CD4-positive, alpha-beta T cell (primary cell): ENCODE results near the gene YBX2. TPM values are rescaled to one million over a fixed set of nuclear protein-coding genes. Genes with fewer than 3 reads are reported as not detected.

Experiments
- ATAC-seq: fragments of 200-7000 bp; cut with Tn5 transposase; one replicate; pipeline ENCODE4 v1.10.0; 2022; ENCODE audit warnings: mild to moderate bottlenecking; ENCODE audit not compliant: poor library complexity
- CTCF ChIA-PET: fragments of 350-600 bp; sonication (Branson Sonifier 250); formaldehyde crosslinking; loops from one replicate; lab custom pipeline; 2021; ENCODE audit warnings: antibody characterized with exemption, inconsistent platforms; lab: Charles Lee
- POLR2A ChIA-PET: fragments of 350-600 bp; sonication (Branson Sonifier 250); formaldehyde crosslinking; loops from one replicate; lab custom pipeline; 2021; ENCODE audit warnings: antibody characterized with exemption, inconsistent platforms; lab: Charles Lee
- DNase-seq, 14 experiments: peaks; one replicate each; pipeline ENCODE4 v3.0.0-alpha.2; 2013 to 2020; ENCODE audit warnings: mixed read lengths in 2 of 14
- H3K27ac ChIP-seq, 2 donors: one replicate each; pipeline versions ENCODE4 v1.5.1 to v1.7.0; 2013; ENCODE audit warnings: low read length in 2 of 2, low read depth in 1 of 2, mild to moderate bottlenecking in 1 of 2
- H3K27me3 ChIP-seq, 2 experiments: 1 replicate in 1 of 2; 2 replicates in 1 of 2; pipeline versions ENCODE4 v1.6.1 to v1.7.0; 2013; ENCODE audit warnings: low read length in 2 of 2, control low read depth in 1 of 2, mild to moderate bottlenecking in 1 of 2, moderate library complexity in 1 of 2; ENCODE audit not compliant: insufficient read depth in 2 of 2, control insufficient read depth in 1 of 2
- H3K36me3 ChIP-seq: one replicate; pipeline ENCODE4 v1.6.1; 2013; ENCODE audit warnings: low read length, control low read depth; ENCODE audit not compliant: insufficient read depth
- H3K4me1 ChIP-seq: one replicate; pipeline ENCODE4 v1.6.1; 2013; ENCODE audit warnings: low read length, control low read depth; ENCODE audit not compliant: insufficient read depth
- H3K4me3 ChIP-seq: one replicate; pipeline ENCODE4 v1.5.1; 2013; ENCODE audit warnings: mild to moderate bottlenecking, low read length, moderate library complexity
- H3K9me3 ChIP-seq, 2 experiments: 1 replicate in 1 of 2; 2 replicates in 1 of 2; pipeline versions ENCODE4 v1.6.1 to v1.7.0; 2013; ENCODE audit warnings: low read length in 2 of 2, mild to moderate bottlenecking in 2 of 2, control low read depth in 1 of 2, moderate library complexity in 1 of 2; ENCODE audit not compliant: control insufficient read depth in 1 of 2, insufficient read depth in 1 of 2
- H3K27ac Mint-ChIP-seq: one replicate; pipeline ENCODE4 v1.8.0; 2020; ENCODE audit warnings: mixed read lengths
- H3K27me3 Mint-ChIP-seq: one replicate; pipeline ENCODE4 v1.8.0; 2021; ENCODE audit warnings: mixed read lengths
- H3K36me3 Mint-ChIP-seq: one replicate; pipeline ENCODE4 v1.8.0; 2021; ENCODE audit warnings: low read depth, mixed read lengths
- H3K4me1 Mint-ChIP-seq: one replicate; pipeline ENCODE4 v1.8.0; 2021; ENCODE audit warnings: low read depth, mixed read lengths
- H3K4me3 Mint-ChIP-seq: one replicate; pipeline ENCODE4 v1.8.0; 2020; ENCODE audit warnings: mild to moderate bottlenecking, mixed read lengths
- H3K9me3 Mint-ChIP-seq: one replicate; pipeline ENCODE4 v1.8.0; 2020; ENCODE audit warnings: mixed read lengths
- CTCF ChIP-seq: fragments of 200-600 bp; IDR thresholded peaks from one replicate; pipeline ENCODE4 v1.8.0; 2022; ENCODE audit warnings: antibody characterized with exemption, mild to moderate bottlenecking
- intact Hi-C, 2 experiments: fragments of 100-400 bp; cut with DNase I in 1 of 2; cut with micrococcal nuclease in 1 of 2; formaldehyde crosslinking; loops; one replicate each; pipeline versions ENCODE4 v1.15.1 to v1.9.0; 2023 to 2025; cut with DNase I, micrococcal nuclease
- total RNA-seq, 174 experiments: library from RNA in 2 of 174; stranded (reverse) in 2 of 174; gene quantifications; one replicate each; pipeline ENCODE4 v1.2.3 and lab custom pipeline; 2021 to 2026

Gene YBX2
- total RNA-seq, 2 experiments from 2014 or later: 0.56 TPM; not detected in 1

- Histone ChIP-seq H3K4me3 (peak overlapping the region; percentile 76), H3K27me3 (no peaks in the 10 kb centered on the region), H3K36me3 (peaks cover 38% of the 10 kb centered on the region), H3K27ac (peak overlapping the region; percentile 97 to 99), H3K9me3 (no peaks in the 10 kb centered on the region), H3K4me1 (peaks cover 47% of the 10 kb centered on the region)
- Mint-ChIP-seq H3K4me3 (peak overlapping the region; percentile 92), H3K9me3 (no peaks in the 10 kb centered on the region), H3K27ac (peak overlapping the region; percentile 98), H3K36me3 (peaks cover 56% of the 10 kb centered on the region), H3K4me1 (peaks cover 51% of the 10 kb centered on the region), H3K27me3 (no peaks in the 10 kb centered on the region)
- ChIA-PET POLR2A (interaction anchor here (0.8 to 4.1 kb wide), 8 partner anchors 11 to 176 kb away, joined by 3 to 52 read pairs (median 6); partner anchors contain the start of genes ACAP1, GABARAP, NEURL4 and POLR2A), CTCF (interaction anchor here (1.2 to 1.5 kb wide), 2 partner anchors 11 to 22 kb away, joined by 4 read pairs; partner anchors contain the start of gene NEURL4)
- intact Hi-C loops: loop anchor here (1.0 to 5.0 kb wide), 6 partner anchors 56 to 265 kb away; partner anchors contain the start of genes ELP5 (in 2 of the 2), CTDNEP1 (in 1 of the 2), FGF11 (in 1 of the 2) and POLR2A (in 1 of the 2)
- DNase-seq: peak; percentile 31 to 86 (median 57)
- TF ChIP-seq CTCF: no peak
- ATAC-seq: no peak
Observed at GRCh38 chr17:7307686-7308624, 13.5 kb upstream of the YBX2 start.

- DNase-seq (peak; percentile 100), ATAC-seq (peak; percentile 68)
- Mint-ChIP-seq H3K4me3 (peak within 1 kb of the TSS; percentile 92), H3K4me1 (peaks cover 44% of the 10 kb centered on the region), H3K36me3 (peaks cover 48% of the 10 kb centered on the region), H3K27me3 (no peaks in the 10 kb centered on the region), H3K9me3 (no peaks in the 10 kb centered on the region), H3K27ac (peak within 1 kb of the TSS; percentile 98)
- peaks cover 39% of the 10 kb centered on the region for H3K4me1 ChIP-seq
- no peaks in the 10 kb centered on the region for H3K27me3 ChIP-seq
- H3K36me3 ChIP-seq: peaks cover 30% of the 10 kb centered on the region
- ChIA-PET CTCF (interaction anchor here (1.5 kb wide), 1 partner anchor 11 kb away, joined by 7 read pairs; no protein-coding TSS in a partner anchor), POLR2A (no interaction called here)
- H3K27ac ChIP-seq: peak within 1 kb of the TSS; percentile 97 to 99
- H3K4me3 ChIP-seq: peak within 1 kb of the TSS; percentile 76
- H3K9me3 ChIP-seq: no peaks in the 10 kb centered on the region
- TF ChIP-seq CTCF: no peak
- intact Hi-C loops: loop anchor here (1.0 to 5.0 kb wide), 6 partner anchors 55 to 266 kb away; partner anchors contain the start of genes ELP5 (in 2 of the 2), CTDNEP1 (in 1 of the 2), FGF11 (in 1 of the 2) and POLR2A (in 1 of the 2)
Observed at GRCh38 chr17:7306911-7307685, 12.7 kb upstream of the YBX2 start, which contains the start of gene EIF5A. Gene EIF5A (plus strand): TSS chr17:7307628. CDS start chr17:7309636, 2,008 bp downstream.

- Mint-ChIP-seq H3K27ac (no peak overlapping the region), H3K4me3 (no peak overlapping the region), H3K4me1 (peaks cover 18% of the 10 kb centered on the region), H3K36me3 (peaks cover 20% of the 10 kb centered on the region), H3K9me3 (no peaks in the 10 kb centered on the region), H3K27me3 (no peaks in the 10 kb centered on the region)
- Histone ChIP-seq H3K4me1 (peaks cover 12% of the 10 kb centered on the region), H3K27ac (no peak overlapping the region), H3K36me3 (peaks cover 1% of the 10 kb centered on the region), H3K4me3 (no peak overlapping the region), H3K9me3 (no peaks in the 10 kb centered on the region), H3K27me3 (no peaks in the 10 kb centered on the region)
- DNase-seq (no peak), ATAC-seq (no peak)
- intact Hi-C loops: no loop called here
- CTCF ChIA-PET: interaction anchor here (0.9 to 1.8 kb wide), 4 partner anchors 8 to 83 kb away, joined by 3 to 4 read pairs (median 4); no protein-coding TSS in a partner anchor
- TF ChIP-seq CTCF: no peak
- POLR2A ChIA-PET: interaction anchor here (1.3 kb wide), 1 partner anchor 279 kb away, joined by 4 read pairs; the partner anchor contains the start of gene MPDU1
Observed at GRCh38 chr17:7304179-7304578, 9.7 kb upstream of the YBX2 start.
